ENCODE results near the gene GRB14. TPM values are rescaled to one million over a fixed set of nuclear protein-coding genes. Genes with fewer than 3 reads are reported as not detected.

GRB14 gene
- total and polyA plus RNA-seq, 10 of the 15 experiments (the other 5 are each of a cell fraction or from before 2014, with no cell fraction given) = not detected

GRCh38 chr2:164510895-164511294 lies 110.4 kb downstream of the GRB14 start (continued):
- no peak for TF ChIP-seq PRDM15 (CRISPR knock-in tag; IDR thresholded peaks at IDR 0.05)
- no peak for TF ChIP-seq TCF3 (IDR thresholded peaks at IDR 0.05; ENCODE audit: borderline replicate concordance, insufficient read depth, low read depth, low read length)
- no peak for TF ChIP-seq NR2C2 (IDR thresholded peaks at IDR 0.05; ENCODE audit: borderline replicate concordance, control insufficient read depth, insufficient read length, low read depth)

- Histone ChIP-seq H3K4me2 (ENCODE audit: control insufficient read depth, insufficient read depth) (no peak overlapping the region), H3K79me2 (ENCODE audit: control insufficient read depth, insufficient read depth, low read length) (no peaks in the 10 kb centered on the region), H3K27me3 (replicated peaks in 1 of 2; ENCODE audit: control insufficient read depth in 2 of 2, insufficient read depth in 2 of 2, low read length in 1 of 2) (no peaks in the 10 kb centered on the region), H3K9me3 (replicated peaks; ENCODE audit: control insufficient read depth, insufficient read depth, low read length) (no peaks in the 10 kb centered on the region), H4K20me1 (ENCODE audit: control insufficient read depth, insufficient read depth) (no peaks in the 10 kb centered on the region), H2AFZ (ENCODE audit: control insufficient read depth, low read depth, low read length) (no peak overlapping the region), H3K27ac (ENCODE audit: control insufficient read depth, insufficient read depth) (no peak overlapping the region), H3K9ac (ENCODE audit: control insufficient read depth, insufficient read depth, low read length) (no peak overlapping the region), H3K4me1 (ENCODE audit: control insufficient read depth, insufficient read depth, low read length) (no peaks in the 10 kb centered on the region), H3K36me3 (ENCODE audit: control insufficient read depth in 2 of 2, insufficient read depth in 2 of 2, low read length in 1 of 2) (no peaks in the 10 kb centered on the region), H3K4me3 (no peak overlapping the region)
- FAIRE-seq (no peak), ATAC-seq (no peak), DNase-seq (ENCODE audit: low read depth, low spot score) (no peak)
- TF ChIP-seq BRCA1 (IDR thresholded peaks at IDR 0.05; ENCODE audit: low read depth, low read length) = no peak
- CTCF ChIA-PET = no interaction called here
- intact Hi-C loops (cut with micrococcal nuclease; ENCODE audit: unreplicated experiment) = no loop called here
- in situ Hi-C loops (cut with MboI) = no loop called here
- POLR2A ChIA-PET = no interaction called here
- RAD21 ChIA-PET (ENCODE audit: unreplicated experiment) = no interaction called here
- no TSS peak for BruUV-seq (replicated peaks)
- 0% methylated on average over 4 of the region's 4 CpGs for WGBS (ENCODE audit: insufficient coverage, insufficient replicate concordance, low lambda C conversion rate, missing lambda C conversion rate)
- SMC1A ChIA-PET (ENCODE audit: uncharacterized antibody, unreplicated experiment) = no interaction called here
Measured at GRCh38 chr2:164509137-164509877, 112.0 kb downstream of the GRB14 start.

Measured in GM12878 (cell line).